B cell (primary cell): ENCODE results near the gene ULK4. TPM values are rescaled to one million over a fixed set of nuclear protein-coding genes. Genes with fewer than 3 reads are reported as not detected.

ENCODE experiments used
- ATAC-seq: fragments of 200-7000 bp; cut with Tn5 transposase; one replicate; pipeline ENCODE4 v1.10.0; 2021; ENCODE audit warnings: low read depth, mild to moderate bottlenecking, moderate number of reproducible peaks, moderate library complexity
- CTCF ChIA-PET: fragments of 350-600 bp; sonication (Branson Sonifier 250); formaldehyde crosslinking; loops from one replicate; lab custom pipeline; 2021; ENCODE audit warnings: antibody characterized with exemption, inconsistent platforms; lab: Charles Lee
- POLR2A ChIA-PET: fragments of 350-600 bp; sonication (Branson Sonifier 250); formaldehyde crosslinking; loops from one replicate; lab custom pipeline; 2021; ENCODE audit warnings: antibody characterized with exemption; lab: Charles Lee
- DNase-seq: peaks from one replicate; pipeline ENCODE4 v3.0.0; 2013
- H2AFZ ChIP-seq: 2 replicates; pipeline ENCODE4 v1.6.1; 2012; ENCODE audit warnings: mild to moderate bottlenecking, low read depth, low read length; ENCODE audit not compliant: insufficient read depth, poor library complexity, severe bottlenecking
- H3K27ac ChIP-seq, 2 donors: 1 replicate in 1 of 2; 2 replicates in 1 of 2; pipeline ENCODE4 v1.5.1; 2012 to 2013; ENCODE audit warnings: low read length in 2 of 2, mild to moderate bottlenecking in 2 of 2, moderate library complexity in 1 of 2
- H3K27me3 ChIP-seq, 4 experiments: fragments of 200-600 bp in 1 of 4; sonication (generic) in 1 of 4; replicated peaks in 1 of 4; 1 replicate in 2 of 4; 2 replicates in 2 of 4; pipeline versions ENCODE4 v1.6.1 to v1.7.0; 2013 to 2016; ENCODE audit warnings: low read length in 3 of 4, mild to moderate bottlenecking in 2 of 4, mixed read lengths in 1 of 4, moderate library complexity in 1 of 4; ENCODE audit not compliant: insufficient read depth in 4 of 4, control insufficient read depth in 3 of 4; ENCODE audit errors: control extremely low read depth in 1 of 4
- H3K36me3 ChIP-seq, 2 experiments: replicated peaks in 1 of 2; 1 replicate in 1 of 2; 2 replicates in 1 of 2; pipeline versions ENCODE4 v1.6.1 to v1.7.1; 2013; ENCODE audit warnings: low read length in 1 of 2; ENCODE audit not compliant: insufficient read depth in 2 of 2, control insufficient read depth in 1 of 2; ENCODE audit errors: control extremely low read depth in 1 of 2, extremely low read depth in 1 of 2
- H3K4me1 ChIP-seq, 2 donors: fragments of 200-600 bp in 1 of 2; sonication (generic) in 1 of 2; 1 replicate in 1 of 2; 2 replicates in 1 of 2; pipeline versions ENCODE4 v1.5.1 to v1.6.1; 2013 to 2017; ENCODE audit warnings: low read length in 2 of 2; ENCODE audit not compliant: control insufficient read depth in 2 of 2, insufficient read depth in 2 of 2
- H3K4me2 ChIP-seq: replicated peaks from 2 replicates; pipeline ENCODE3; 2012; ENCODE audit warnings: mild to moderate bottlenecking, low read depth, low read length; ENCODE audit not compliant: poor library complexity, severe bottlenecking
- H3K4me3 ChIP-seq, 5 experiments: fragments of 200-600 bp in 1 of 5; sonication (generic) in 1 of 5; 1 replicate in 3 of 5; 2 replicates in 2 of 5; pipeline versions ENCODE4 v1.5.1 to v1.7.0; 2011 to 2016; ENCODE audit warnings: low read length in 4 of 5, mild to moderate bottlenecking in 4 of 5, low read depth in 2 of 5, control low read depth in 1 of 5, moderate library complexity in 1 of 5; ENCODE audit not compliant: insufficient read depth in 1 of 5; ENCODE audit errors: control extremely low read depth in 1 of 5, extremely low read depth in 1 of 5
- H3K79me2 ChIP-seq: fragments of 200-600 bp; sonication (generic); one replicate; pipeline ENCODE4 v1.6.0; 2016; ENCODE audit warnings: low read length; ENCODE audit not compliant: control insufficient read depth, insufficient read depth
- H3K9ac ChIP-seq: fragments of 200-600 bp; sonication (generic); 2 replicates; pipeline ENCODE4 v1.6.1; 2017; ENCODE audit warnings: mild to moderate bottlenecking, low read length, moderate library complexity
- H3K9me3 ChIP-seq, 3 donors: one replicate each; pipeline versions ENCODE4 v1.6.1 to v1.7.1; 2013; ENCODE audit warnings: low read length in 2 of 3; ENCODE audit not compliant: control insufficient read depth in 2 of 3, insufficient read depth in 1 of 3; ENCODE audit errors: control extremely low read depth in 1 of 3
- H4K20me1 ChIP-seq: 2 replicates; pipeline ENCODE4 v1.6.0; 2012; ENCODE audit warnings: mild to moderate bottlenecking, low read length; ENCODE audit not compliant: insufficient read depth, control insufficient read depth, poor library complexity, severe bottlenecking
- H3K27ac Mint-ChIP-seq: one replicate; pipeline ENCODE4 v1.8.0; 2021; ENCODE audit warnings: mixed read lengths
- H3K27me3 Mint-ChIP-seq: one replicate; pipeline ENCODE4 v1.8.0; 2021; ENCODE audit warnings: mixed read lengths
- H3K4me1 Mint-ChIP-seq: one replicate; pipeline ENCODE4 v1.8.0; 2021; ENCODE audit warnings: mixed read lengths
- H3K4me3 Mint-ChIP-seq: one replicate; pipeline ENCODE4 v1.8.0; 2021; ENCODE audit warnings: mixed read lengths
- H3K9me3 Mint-ChIP-seq: one replicate; pipeline ENCODE4 v1.8.0; 2022; ENCODE audit warnings: mixed read lengths; ENCODE audit not compliant: insufficient read depth
- EZH2 ChIP-seq: IDR thresholded peaks from 2 replicates; pipeline ENCODE4 v1.6.1; 2012; ENCODE audit warnings: borderline replicate concordance, low read depth, mild to moderate bottlenecking, moderate library complexity, low read length; ENCODE audit not compliant: insufficient read depth, poor library complexity, severe bottlenecking
- WGBS: methylation state at CpG from one replicate; pipeline ENCODE4 v1.1.5; 2013; ENCODE audit warnings: missing lambda C conversion rate; ENCODE audit not compliant: insufficient coverage; 5-methylcytosine and 5-hydroxymethylcytosine counted together
- intact Hi-C: fragments of 100-400 bp; cut with micrococcal nuclease; formaldehyde crosslinking; loops from one replicate; pipeline ENCODE4 v1.10.0; 2022
- polyA plus RNA-seq: library from polyadenylated mRNA; depleted of rRNA; stranded (reverse); fragments of >200 nt; gene quantifications from 2 replicates; pipeline ENCODE4 v1.2.3, GENCODE V29; 2012
- total RNA-seq, 2 donors: library from RNA; stranded (reverse); fragments of 120-200 nt in 1 of 2; gene quantifications; 1 replicate in 1 of 2; 2 replicates in 1 of 2; pipeline versions ENCODE4 v1.2.3 to v1.2.4, GENCODE V29; 2013 to 2022
- TF ChIP-seq, protein P1 (sequence below): fragments of 200-600 bp; IDR thresholded peaks from one replicate; pipeline ENCODE4 v1.8.0; 2022; ENCODE audit warnings: antibody characterized with exemption, mild to moderate bottlenecking

The ULK4 gene
- total and polyA plus RNA-seq, 2 donors (not counting 1 experiment from before 2014, with no cell fraction given), result 5.2 to 33.7 TPM

DNA sequence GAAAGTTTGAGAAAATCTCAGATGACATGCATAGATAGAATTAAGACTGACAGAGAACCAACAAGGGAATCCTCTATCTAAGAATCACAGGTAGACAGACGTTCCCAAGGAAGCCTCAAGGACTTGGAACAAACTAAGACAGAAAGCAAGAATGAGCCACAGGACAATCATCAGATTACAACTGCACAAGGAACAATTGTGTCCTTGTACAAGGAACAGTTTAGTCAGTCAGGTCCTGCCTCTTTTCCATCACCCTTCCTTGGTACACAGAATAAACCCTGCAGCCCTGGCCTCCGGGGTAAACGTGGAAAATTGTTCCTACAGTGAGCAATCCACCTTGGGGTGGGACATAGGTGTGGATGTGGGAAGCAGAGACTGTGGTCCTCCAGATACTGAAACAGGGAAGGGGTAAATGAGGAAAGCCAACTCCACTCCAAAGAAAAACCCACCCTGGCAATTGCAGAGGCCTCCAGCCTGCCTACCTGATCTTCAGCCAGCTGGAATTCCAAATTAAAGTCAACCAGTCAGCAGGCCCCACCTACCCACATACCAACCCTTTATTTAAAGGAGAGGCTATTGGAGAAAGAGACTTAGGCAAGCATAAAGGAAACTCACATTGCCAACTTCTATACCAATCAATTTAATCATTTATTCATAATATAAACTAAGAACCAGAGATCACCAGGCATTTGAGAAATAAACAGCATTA is 73.4 kb downstream of the ULK4 start:
- no peaks in the 10 kb centered on the region for H3K27me3 ChIP-seq
- WGBS, result no CpG with 5 or more reads among the region's 3 CpGs
- ATAC-seq (no peak), DNase-seq (no peak)
- ChIA-PET CTCF (interaction anchor here (1.1 kb wide), 1 partner anchor 1307 kb away, joined by 3 read pairs; no protein-coding TSS in a partner anchor), POLR2A (no interaction called here)
- intact Hi-C loops, result loop anchor here (10.0 kb wide), 2 partner anchors 684 to 924 kb away; no protein-coding TSS in a partner anchor
- no peak overlapping the region for H3K27ac Mint-ChIP-seq
- no peak overlapping the region for H3K4me2 ChIP-seq
- H3K36me3 ChIP-seq, result peaks cover 0 to 2% of the 10 kb centered on the region in 2 experiments
- no peaks in the 10 kb centered on the region for H4K20me1 ChIP-seq
- H3K4me1 Mint-ChIP-seq, result no peaks in the 10 kb centered on the region
- no peak overlapping the region for H3K9ac ChIP-seq
- peaks cover 0 to 12% (median 4%) of the 10 kb centered on the region in 3 donors for H3K9me3 ChIP-seq
- no peak overlapping the region for H3K27ac ChIP-seq
- H3K9me3 Mint-ChIP-seq, result peaks cover 5% of the 10 kb centered on the region
- H3K4me1 ChIP-seq, result no peaks in the 10 kb centered on the region
- H3K4me3 ChIP-seq, result no peak overlapping the region
- H3K4me3 Mint-ChIP-seq, result no peak overlapping the region
- H3K79me2 ChIP-seq, result no peaks in the 10 kb centered on the region
- TF ChIP-seq EZH2, result no peak
- TF ChIP-seq, protein P1, sequence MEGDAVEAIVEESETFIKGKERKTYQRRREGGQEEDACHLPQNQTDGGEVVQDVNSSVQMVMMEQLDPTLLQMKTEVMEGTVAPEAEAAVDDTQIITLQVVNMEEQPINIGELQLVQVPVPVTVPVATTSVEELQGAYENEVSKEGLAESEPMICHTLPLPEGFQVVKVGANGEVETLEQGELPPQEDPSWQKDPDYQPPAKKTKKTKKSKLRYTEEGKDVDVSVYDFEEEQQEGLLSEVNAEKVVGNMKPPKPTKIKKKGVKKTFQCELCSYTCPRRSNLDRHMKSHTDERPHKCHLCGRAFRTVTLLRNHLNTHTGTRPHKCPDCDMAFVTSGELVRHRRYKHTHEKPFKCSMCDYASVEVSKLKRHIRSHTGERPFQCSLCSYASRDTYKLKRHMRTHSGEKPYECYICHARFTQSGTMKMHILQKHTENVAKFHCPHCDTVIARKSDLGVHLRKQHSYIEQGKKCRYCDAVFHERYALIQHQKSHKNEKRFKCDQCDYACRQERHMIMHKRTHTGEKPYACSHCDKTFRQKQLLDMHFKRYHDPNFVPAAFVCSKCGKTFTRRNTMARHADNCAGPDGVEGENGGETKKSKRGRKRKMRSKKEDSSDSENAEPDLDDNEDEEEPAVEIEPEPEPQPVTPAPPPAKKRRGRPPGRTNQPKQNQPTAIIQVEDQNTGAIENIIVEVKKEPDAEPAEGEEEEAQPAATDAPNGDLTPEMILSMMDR, result no peak
- no peak overlapping the region for H2AFZ ChIP-seq
- no peaks in the 10 kb centered on the region for H3K27me3 Mint-ChIP-seq

GRCh38 chr3:41882956-41883355 is 78.9 kb downstream of the ULK4 start:
- Histone ChIP-seq H3K27ac (no peak overlapping the region), H3K36me3 (no peaks in the 10 kb centered on the region), H3K79me2 (no peaks in the 10 kb centered on the region), H3K4me2 (no peak overlapping the region), H3K4me1 (no peaks in the 10 kb centered on the region), H4K20me1 (no peaks in the 10 kb centered on the region), H3K4me3 (no peak overlapping the region), H2AFZ (no peak overlapping the region), H3K9ac (no peak overlapping the region), H3K9me3 (no peaks in the 10 kb centered on the region), H3K27me3 (no peaks in the 10 kb centered on the region)
- ChIA-PET CTCF (interaction anchor here (0.5 to 16.0 kb wide), 7 partner anchors 12 to 1694 kb away, joined by 3 to 280 read pairs (median 4); no protein-coding TSS in a partner anchor), POLR2A (no interaction called here)
- H3K27ac Mint-ChIP-seq, result no peak overlapping the region
- H3K9me3 Mint-ChIP-seq, result no peaks in the 10 kb centered on the region
- DNase-seq (no peak), ATAC-seq (no peak)
- intact Hi-C loops, result loop anchor here (10.0 kb wide), 2 partner anchors 678 to 918 kb away; no protein-coding TSS in a partner anchor
- no peak overlapping the region for H3K4me3 Mint-ChIP-seq
- no peaks in the 10 kb centered on the region for H3K27me3 Mint-ChIP-seq
- H3K4me1 Mint-ChIP-seq, result no peaks in the 10 kb centered on the region
- no peak for TF ChIP-seq EZH2
- TF ChIP-seq, protein P1, result no peak
